Sigmoid colon (tissue), 3 donors: ENCODE data around the gene PBLD.

Experiments
- POLR2A ChIP-seq, 2 donors: fragments of 450-650 bp; IDR thresholded peaks; one replicate each; pipeline ENCODE4 v1.6.1; 2016; ENCODE audit warnings: antibody characterized with exemption in 2 of 2, mild to moderate bottlenecking in 2 of 2, moderate library complexity in 2 of 2
- TF ChIP-seq, protein P1 (sequence below), 4 experiments: fragments of 450-650 bp in 3 of 4; fragments of 200-600 bp in 1 of 4; IDR thresholded peaks; one replicate each; pipeline ENCODE4 v1.5.1; 2016 to 2019; ENCODE audit warnings: antibody characterized with exemption in 4 of 4, mild to moderate bottlenecking in 3 of 4, moderate library complexity in 2 of 4

GRCh38 chr10:68237173-68237572 is 95.6 kb downstream of the PBLD start:
- TF ChIP-seq, protein P1, sequence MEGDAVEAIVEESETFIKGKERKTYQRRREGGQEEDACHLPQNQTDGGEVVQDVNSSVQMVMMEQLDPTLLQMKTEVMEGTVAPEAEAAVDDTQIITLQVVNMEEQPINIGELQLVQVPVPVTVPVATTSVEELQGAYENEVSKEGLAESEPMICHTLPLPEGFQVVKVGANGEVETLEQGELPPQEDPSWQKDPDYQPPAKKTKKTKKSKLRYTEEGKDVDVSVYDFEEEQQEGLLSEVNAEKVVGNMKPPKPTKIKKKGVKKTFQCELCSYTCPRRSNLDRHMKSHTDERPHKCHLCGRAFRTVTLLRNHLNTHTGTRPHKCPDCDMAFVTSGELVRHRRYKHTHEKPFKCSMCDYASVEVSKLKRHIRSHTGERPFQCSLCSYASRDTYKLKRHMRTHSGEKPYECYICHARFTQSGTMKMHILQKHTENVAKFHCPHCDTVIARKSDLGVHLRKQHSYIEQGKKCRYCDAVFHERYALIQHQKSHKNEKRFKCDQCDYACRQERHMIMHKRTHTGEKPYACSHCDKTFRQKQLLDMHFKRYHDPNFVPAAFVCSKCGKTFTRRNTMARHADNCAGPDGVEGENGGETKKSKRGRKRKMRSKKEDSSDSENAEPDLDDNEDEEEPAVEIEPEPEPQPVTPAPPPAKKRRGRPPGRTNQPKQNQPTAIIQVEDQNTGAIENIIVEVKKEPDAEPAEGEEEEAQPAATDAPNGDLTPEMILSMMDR (IDR thresholded peaks at IDR 0.05): no peak
- no peak for TF ChIP-seq POLR2A (IDR thresholded peaks at IDR 0.05)
